Hepatocyte (in vitro differentiated cells): ENCODE measurements around the gene EPHA4. TPM values are rescaled to one million over a fixed set of nuclear protein-coding genes. Genes with fewer than 3 reads are reported as not detected.
A peak's percentile ranks its signal among the peaks of the same experiment; 100 is the strongest.

Experiments used
- DNase-seq: peaks from one replicate; pipeline ENCODE4 v3.0.0-alpha.2; 2016; ENCODE audit warnings: low spot score
- H2AFZ ChIP-seq: fragments of 200-600 bp; sonication (generic); 2 replicates; pipeline ENCODE4 v1.6.0; 2016; ENCODE audit warnings: antibody characterized with exemption, mild to moderate bottlenecking
- H3K27ac ChIP-seq: fragments of 200-600 bp; sonication (generic); 2 replicates; pipeline ENCODE4 v1.5.1; 2016; ENCODE audit warnings: mild to moderate bottlenecking
- H3K27me3 ChIP-seq: fragments of 200-600 bp; sonication (generic); 2 replicates; pipeline ENCODE4 v1.6.1; 2016
- H3K36me3 ChIP-seq: fragments of 200-600 bp; sonication (generic); replicated peaks from 2 replicates; pipeline ENCODE4 v1.5.1; 2016; ENCODE audit warnings: low read depth; ENCODE audit not compliant: insufficient read depth
- H3K4me1 ChIP-seq: fragments of 200-600 bp; sonication (generic); 2 replicates; pipeline ENCODE4 v1.5.1; 2016; ENCODE audit warnings: mild to moderate bottlenecking, moderate library complexity; ENCODE audit not compliant: insufficient read depth
- H3K4me2 ChIP-seq: fragments of 200-600 bp; sonication (generic); 2 replicates; pipeline ENCODE4 v1.6.0; 2016
- H3K4me3 ChIP-seq: fragments of 200-600 bp; sonication (generic); 2 replicates; pipeline ENCODE4 v1.5.1; 2016; ENCODE audit warnings: mild to moderate bottlenecking
- H3K79me2 ChIP-seq: fragments of 200-600 bp; sonication (generic); 2 replicates; pipeline ENCODE4 v1.6.0; 2017; ENCODE audit warnings: mild to moderate bottlenecking
- H3K9me2 ChIP-seq: fragments of 200-600 bp; sonication (generic); replicated peaks from 2 replicates; pipeline ENCODE4 v1.6.0; 2017; ENCODE audit warnings: mild to moderate bottlenecking; ENCODE audit not compliant: insufficient read depth
- H3K9me3 ChIP-seq: fragments of 200-600 bp; sonication (generic); 2 replicates; pipeline ENCODE4 v1.5.1; 2016; ENCODE audit warnings: low read depth, mild to moderate bottlenecking
- H4K20me1 ChIP-seq: fragments of 200-600 bp; sonication (generic); 2 replicates; pipeline ENCODE4 v1.6.0; 2016; ENCODE audit warnings: mild to moderate bottlenecking; ENCODE audit not compliant: insufficient read depth, poor library complexity, severe bottlenecking
- EZH2 ChIP-seq: fragments of 200-600 bp; sonication (generic); IDR thresholded peaks from 2 replicates; pipeline ENCODE4 v1.6.1; 2016; ENCODE audit warnings: antibody characterized with exemption, mild to moderate bottlenecking, borderline replicate concordance
- EZH2phosphoT487 ChIP-seq: fragments of 200-600 bp; sonication (generic); IDR thresholded peaks from one replicate; pipeline ENCODE4 v1.6.1; 2018; ENCODE audit warnings: antibody characterized with exemption, mild to moderate bottlenecking, low read depth, moderate library complexity; ENCODE audit not compliant: unreplicated experiment, severe bottlenecking
- WGBS: methylation state at CpG from one replicate; pipeline ENCODE4 v1.1.6; 2016; ENCODE audit warnings: low lambda C conversion rate; ENCODE audit errors: missing lambda C conversion rate; 5-methylcytosine and 5-hydroxymethylcytosine counted together
- polyA plus RNA-seq: library from polyadenylated mRNA; unstranded; fragments of >200 nt; fragmentation: Nextera tagmentation; extraction: Ambion mirVana; gene quantifications from 2 replicates; pipeline ENCODE4 v1.2.1, GENCODE V29; 2016
- total RNA-seq: library from RNA; depleted of rRNA; stranded (reverse); fragments of >200 nt; gene quantifications from 2 replicates; pipeline ENCODE4 v1.2.3, GENCODE V29; 2014
- TF ChIP-seq, protein P1 (sequence below): fragments of 200-600 bp; sonication (generic); IDR thresholded peaks from 2 replicates; pipeline ENCODE4 v1.5.1; 2016; ENCODE audit warnings: antibody characterized with exemption, mild to moderate bottlenecking; ENCODE audit not compliant: poor library complexity

Gene EPHA4
- total and polyA plus RNA-seq, 2 experiments from 2014 or later = 7.8 to 36.8 TPM

DNA sequence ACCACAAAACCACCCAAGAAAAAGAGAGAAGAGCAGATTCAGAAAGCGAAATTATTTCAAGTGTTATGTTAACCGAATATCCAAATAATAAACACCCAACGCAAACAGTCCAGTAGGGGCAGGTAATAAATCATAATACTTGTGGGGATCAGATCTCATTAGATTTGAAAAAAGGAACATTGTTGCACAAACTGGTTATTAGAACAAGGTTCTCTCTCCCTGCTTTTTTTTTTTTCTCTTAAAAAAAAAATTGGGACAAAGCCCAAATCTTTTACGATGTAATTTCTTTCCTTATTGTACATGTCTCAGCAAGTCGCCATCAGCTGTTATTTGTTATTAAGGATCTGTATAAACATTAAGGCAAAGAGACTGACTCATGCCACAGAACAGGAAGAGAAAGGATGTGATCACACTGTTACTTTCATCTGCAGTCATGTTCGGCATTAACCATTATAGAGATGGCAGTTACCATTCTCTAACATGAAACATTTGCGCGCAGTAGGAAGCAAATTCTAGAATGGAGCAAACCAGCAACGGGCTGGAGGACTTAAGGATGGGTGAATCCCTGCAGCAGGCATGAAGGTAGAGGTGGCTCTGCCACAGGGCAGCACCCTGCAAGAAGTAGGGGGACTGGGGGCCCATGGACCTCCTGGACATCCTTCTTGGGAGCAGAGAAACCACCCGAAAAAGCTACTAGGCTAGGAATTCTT lies 42.0 kb downstream of the EPHA4 start:
- Histone ChIP-seq H3K27me3 (no peaks in the 10 kb centered on the region), H4K20me1 (no peaks in the 10 kb centered on the region), H3K9me3 (no peaks in the 10 kb centered on the region), H3K79me2 (peaks cover 32% of the 10 kb centered on the region), H3K9me2 (no peaks in the 10 kb centered on the region), H3K4me2 (peak overlapping the region; percentile 47), H2AFZ (no peak overlapping the region), H3K4me3 (no peak overlapping the region), H3K36me3 (no peaks in the 10 kb centered on the region), H3K4me1 (peaks cover 36% of the 10 kb centered on the region), H3K27ac (no peak overlapping the region)
- 67% methylated on average over 10 of the region's 10 CpGs for WGBS
- no peak for TF ChIP-seq EZH2phosphoT487
- TF ChIP-seq, protein P1, sequence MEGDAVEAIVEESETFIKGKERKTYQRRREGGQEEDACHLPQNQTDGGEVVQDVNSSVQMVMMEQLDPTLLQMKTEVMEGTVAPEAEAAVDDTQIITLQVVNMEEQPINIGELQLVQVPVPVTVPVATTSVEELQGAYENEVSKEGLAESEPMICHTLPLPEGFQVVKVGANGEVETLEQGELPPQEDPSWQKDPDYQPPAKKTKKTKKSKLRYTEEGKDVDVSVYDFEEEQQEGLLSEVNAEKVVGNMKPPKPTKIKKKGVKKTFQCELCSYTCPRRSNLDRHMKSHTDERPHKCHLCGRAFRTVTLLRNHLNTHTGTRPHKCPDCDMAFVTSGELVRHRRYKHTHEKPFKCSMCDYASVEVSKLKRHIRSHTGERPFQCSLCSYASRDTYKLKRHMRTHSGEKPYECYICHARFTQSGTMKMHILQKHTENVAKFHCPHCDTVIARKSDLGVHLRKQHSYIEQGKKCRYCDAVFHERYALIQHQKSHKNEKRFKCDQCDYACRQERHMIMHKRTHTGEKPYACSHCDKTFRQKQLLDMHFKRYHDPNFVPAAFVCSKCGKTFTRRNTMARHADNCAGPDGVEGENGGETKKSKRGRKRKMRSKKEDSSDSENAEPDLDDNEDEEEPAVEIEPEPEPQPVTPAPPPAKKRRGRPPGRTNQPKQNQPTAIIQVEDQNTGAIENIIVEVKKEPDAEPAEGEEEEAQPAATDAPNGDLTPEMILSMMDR = no peak
- TF ChIP-seq EZH2 = no peak
- no peak for DNase-seq

DNA sequence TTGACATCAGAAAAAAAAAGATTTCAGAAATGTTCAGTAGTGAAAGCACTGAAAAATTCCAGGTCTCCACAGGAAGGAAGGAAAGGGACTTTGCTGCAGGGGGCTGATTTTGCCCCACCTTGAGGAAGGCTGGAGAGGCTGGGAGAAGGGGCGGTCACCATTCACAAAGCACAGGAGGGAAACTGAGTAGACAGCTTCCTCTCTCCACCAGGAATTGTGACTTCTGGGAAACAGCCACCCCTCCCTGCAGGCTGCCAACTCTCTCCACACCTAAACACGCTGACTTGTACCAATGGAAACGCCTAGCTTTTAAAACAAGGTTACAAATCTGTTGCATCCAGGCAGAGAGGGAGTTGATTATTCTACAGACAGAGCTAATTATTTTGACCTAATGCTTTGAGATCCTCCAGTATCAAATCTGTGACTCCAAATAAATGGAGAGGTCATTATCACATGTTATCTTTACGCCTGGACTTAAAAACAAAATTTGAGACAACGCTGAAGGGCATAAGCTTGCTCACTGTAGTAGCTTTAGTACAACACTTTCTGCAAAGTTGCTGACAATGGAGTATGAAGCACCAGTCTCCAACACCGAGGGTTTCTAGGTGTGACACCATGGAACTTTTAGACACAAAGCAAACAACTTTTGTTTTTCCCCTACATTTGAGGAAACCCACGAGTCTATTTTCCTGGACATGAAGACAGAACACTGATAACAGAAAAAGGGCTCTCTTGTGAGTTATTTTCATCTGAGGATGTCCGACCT lies 42.7 kb downstream of the EPHA4 start:
- no peaks in the 10 kb centered on the region for H3K9me3 ChIP-seq
- no peak overlapping the region for H3K4me3 ChIP-seq
- H3K4me1 ChIP-seq = peaks cover 36% of the 10 kb centered on the region
- H3K9me2 ChIP-seq = no peaks in the 10 kb centered on the region
- H4K20me1 ChIP-seq = no peaks in the 10 kb centered on the region
- no peak overlapping the region for H2AFZ ChIP-seq
- H3K27ac ChIP-seq = peak overlapping the region; percentile 17
- TF ChIP-seq, protein P1 = no peak
- TF ChIP-seq EZH2 (no peak), EZH2phosphoT487 (no peak)
- no peaks in the 10 kb centered on the region for H3K27me3 ChIP-seq
- DNase-seq = no peak
- peak overlapping the region; percentile 47 for H3K4me2 ChIP-seq
- H3K79me2 ChIP-seq = peaks cover 32% of the 10 kb centered on the region
- no peaks in the 10 kb centered on the region for H3K36me3 ChIP-seq
- 63% methylated on average over 8 of the region's 8 CpGs for WGBS

DNA sequence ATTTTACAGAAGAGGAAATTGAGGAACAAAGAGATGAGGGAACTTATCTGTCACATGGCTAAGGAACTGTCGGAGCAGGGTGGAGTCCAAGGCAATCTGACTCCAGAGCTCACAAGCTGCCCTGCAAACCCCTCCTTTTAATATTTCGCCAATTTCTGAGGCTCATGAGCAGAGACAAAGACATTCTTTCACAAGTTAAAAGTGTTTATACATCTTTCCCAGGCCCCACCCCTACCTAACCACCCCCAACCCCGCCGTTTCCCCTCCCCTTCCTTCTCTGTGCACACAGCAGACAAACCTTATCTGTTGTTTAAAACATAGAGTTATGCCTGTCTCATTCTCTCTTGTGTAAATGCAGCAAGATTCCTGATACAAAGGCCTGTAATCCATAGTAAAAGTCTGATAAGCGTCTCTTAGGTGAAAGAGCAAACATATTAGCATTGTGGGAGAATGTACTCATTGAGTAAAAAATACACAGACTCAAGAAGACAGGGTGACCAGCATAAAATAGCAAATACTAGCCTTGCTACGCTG lies 44.3 kb downstream of the EPHA4 start:
- TF ChIP-seq, protein P1 = no peak
- TF ChIP-seq EZH2phosphoT487 = no peak
- no peak for TF ChIP-seq EZH2
- Histone ChIP-seq H3K4me3 (no peak overlapping the region), H3K4me2 (peak overlapping the region; percentile 24), H2AFZ (no peak overlapping the region), H3K36me3 (no peaks in the 10 kb centered on the region), H3K9me2 (no peaks in the 10 kb centered on the region), H3K27ac (peak overlapping the region; percentile 68), H3K27me3 (no peaks in the 10 kb centered on the region), H3K4me1 (peaks cover 36% of the 10 kb centered on the region), H3K79me2 (peaks cover 32% of the 10 kb centered on the region), H3K9me3 (no peaks in the 10 kb centered on the region), H4K20me1 (no peaks in the 10 kb centered on the region)
- 27% methylated on average over 6 of the region's 6 CpGs for WGBS
- peak; percentile 50 for DNase-seq
